GM12878 (cell line): ENCODE measurements around the gene RAB13. TPM values are rescaled to one million over a fixed set of nuclear protein-coding genes. Genes with fewer than 3 reads are reported as not detected.

Source experiments
- EP300 ChIP-seq, 2 experiments: fragments of 150-350 bp in 1 of 2; IDR thresholded peaks; 2 replicates each; pipeline ENCODE4 v1.6.1; 2011 to 2012; ENCODE audit warnings: low read depth in 2 of 2, low read length in 2 of 2, borderline replicate concordance in 1 of 2, improper control_type of control experiment in 1 of 2, inconsistent platforms in 1 of 2; ENCODE audit not compliant: control insufficient read depth in 1 of 2
- SIN3A ChIP-seq: IDR thresholded peaks from 2 replicates; pipeline ENCODE4 v1.6.1; 2012; ENCODE audit warnings: low read depth, low read length, improper control_type of control experiment
- ZNF274 ChIP-seq: IDR thresholded peaks from one replicate; pipeline ENCODE4 v1.8.0; 2011; ENCODE audit not compliant: insufficient read length, insufficient read depth
- polyA plus RNA-seq, 11 experiments: library from polyadenylated mRNA; depleted of rRNA in 4 of 11; unstranded in 6 of 11; stranded (reverse) in 5 of 11; fragments of >200 nt; fragmentation: Nextera tagmentation in 4 of 11; fragmentation: Illumina TruSeq in 1 of 11; extraction: Ambion mirVana in 4 of 11; extraction: Trizol in 1 of 11; gene quantifications; 1 replicate in 1 of 11; 2 replicates in 10 of 11; pipeline versions ENCODE4 v1.2.1 to v1.2.3, GENCODE V29; 2011 to 2016; ENCODE audit warnings: inconsistent platforms in 2 of 11, missing spikeins in 2 of 11, low read depth in 1 of 11
- total RNA-seq, 4 experiments: library from RNA; depleted of rRNA in 3 of 4; stranded (reverse); fragments of >200 nt in 3 of 4; fragmentation: Illumina TruSeq in 1 of 4; extraction: Trizol in 1 of 4; gene quantifications; 2 replicates each; pipeline versions ENCODE4 v1.2.1 to v1.2.3, GENCODE V29; 2013 to 2021
- TF ChIP-seq, protein P1 (sequence below): IDR thresholded peaks from 2 replicates; pipeline ENCODE4 v1.6.1; 2012; ENCODE audit warnings: improper control_type of control experiment, low read depth, low read length; ENCODE audit not compliant: insufficient replicate concordance
- TF ChIP-seq, protein P2 (sequence below): fragments of 450-650 bp; IDR thresholded peaks from 2 replicates; pipeline ENCODE4 v1.6.1; 2017; ENCODE audit warnings: borderline replicate concordance
- TF ChIP-seq, protein P3 (sequence below): IDR thresholded peaks from 2 replicates; pipeline ENCODE4 v1.6.1; 2012; ENCODE audit warnings: mild to moderate bottlenecking, low read depth, low read length

The RAB13 gene
- total and polyA plus RNA-seq, 10 of the 15 experiments (the other 5 are each of a cell fraction or from before 2014, with no cell fraction given) = 0.75 to 30.7 (median 15.9) TPM

DNA sequence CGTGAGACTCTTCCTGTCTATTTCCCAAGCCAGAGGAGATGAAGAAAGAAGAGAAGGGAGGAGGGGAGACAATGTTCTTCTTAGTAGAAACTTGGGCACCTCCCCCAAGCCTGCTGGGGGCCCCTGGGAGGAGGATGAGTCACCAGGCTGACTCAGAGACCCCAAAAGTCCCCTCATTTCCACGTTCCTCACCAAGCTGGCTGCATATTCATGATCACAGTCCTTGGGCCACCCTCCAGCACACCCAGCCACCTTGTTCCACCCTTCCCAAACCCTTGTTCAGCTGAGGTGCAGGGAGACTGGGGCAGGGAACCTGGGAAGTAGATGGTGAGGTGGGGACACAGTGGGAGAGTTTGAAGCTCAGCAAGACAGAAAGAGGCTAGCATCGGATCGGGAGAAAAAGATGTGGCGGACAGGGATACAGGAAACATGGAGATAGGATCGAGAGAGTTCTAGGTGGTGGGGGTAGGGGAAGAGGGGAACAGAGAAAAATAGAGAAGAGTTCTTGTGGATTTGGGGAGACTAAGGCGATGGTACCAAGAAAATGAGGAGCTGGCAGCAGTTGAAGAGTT is 712 bp downstream of the RAB13 start (continued):
- TF ChIP-seq, protein P1, sequence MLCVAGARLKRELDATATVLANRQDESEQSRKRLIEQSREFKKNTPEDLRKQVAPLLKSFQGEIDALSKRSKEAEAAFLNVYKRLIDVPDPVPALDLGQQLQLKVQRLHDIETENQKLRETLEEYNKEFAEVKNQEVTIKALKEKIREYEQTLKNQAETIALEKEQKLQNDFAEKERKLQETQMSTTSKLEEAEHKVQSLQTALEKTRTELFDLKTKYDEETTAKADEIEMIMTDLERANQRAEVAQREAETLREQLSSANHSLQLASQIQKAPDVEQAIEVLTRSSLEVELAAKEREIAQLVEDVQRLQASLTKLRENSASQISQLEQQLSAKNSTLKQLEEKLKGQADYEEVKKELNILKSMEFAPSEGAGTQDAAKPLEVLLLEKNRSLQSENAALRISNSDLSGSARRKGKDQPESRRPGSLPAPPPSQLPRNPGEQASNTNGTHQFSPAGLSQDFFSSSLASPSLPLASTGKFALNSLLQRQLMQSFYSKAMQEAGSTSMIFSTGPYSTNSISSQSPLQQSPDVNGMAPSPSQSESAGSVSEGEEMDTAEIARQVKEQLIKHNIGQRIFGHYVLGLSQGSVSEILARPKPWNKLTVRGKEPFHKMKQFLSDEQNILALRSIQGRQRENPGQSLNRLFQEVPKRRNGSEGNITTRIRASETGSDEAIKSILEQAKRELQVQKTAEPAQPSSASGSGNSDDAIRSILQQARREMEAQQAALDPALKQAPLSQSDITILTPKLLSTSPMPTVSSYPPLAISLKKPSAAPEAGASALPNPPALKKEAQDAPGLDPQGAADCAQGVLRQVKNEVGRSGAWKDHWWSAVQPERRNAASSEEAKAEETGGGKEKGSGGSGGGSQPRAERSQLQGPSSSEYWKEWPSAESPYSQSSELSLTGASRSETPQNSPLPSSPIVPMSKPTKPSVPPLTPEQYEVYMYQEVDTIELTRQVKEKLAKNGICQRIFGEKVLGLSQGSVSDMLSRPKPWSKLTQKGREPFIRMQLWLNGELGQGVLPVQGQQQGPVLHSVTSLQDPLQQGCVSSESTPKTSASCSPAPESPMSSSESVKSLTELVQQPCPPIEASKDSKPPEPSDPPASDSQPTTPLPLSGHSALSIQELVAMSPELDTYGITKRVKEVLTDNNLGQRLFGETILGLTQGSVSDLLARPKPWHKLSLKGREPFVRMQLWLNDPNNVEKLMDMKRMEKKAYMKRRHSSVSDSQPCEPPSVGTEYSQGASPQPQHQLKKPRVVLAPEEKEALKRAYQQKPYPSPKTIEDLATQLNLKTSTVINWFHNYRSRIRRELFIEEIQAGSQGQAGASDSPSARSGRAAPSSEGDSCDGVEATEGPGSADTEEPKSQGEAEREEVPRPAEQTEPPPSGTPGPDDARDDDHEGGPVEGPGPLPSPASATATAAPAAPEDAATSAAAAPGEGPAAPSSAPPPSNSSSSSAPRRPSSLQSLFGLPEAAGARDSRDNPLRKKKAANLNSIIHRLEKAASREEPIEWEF = no peak
- TF ChIP-seq ZNF274 (no peak), EP300 (IDR thresholded peaks at IDR 0.05; ENCODE audit: borderline replicate concordance in 1 of 2, control insufficient read depth in 1 of 2, low read depth in 2 of 2, low read length in 2 of 2) (no peak), SIN3A (no peak)
- TF ChIP-seq, protein P2, sequence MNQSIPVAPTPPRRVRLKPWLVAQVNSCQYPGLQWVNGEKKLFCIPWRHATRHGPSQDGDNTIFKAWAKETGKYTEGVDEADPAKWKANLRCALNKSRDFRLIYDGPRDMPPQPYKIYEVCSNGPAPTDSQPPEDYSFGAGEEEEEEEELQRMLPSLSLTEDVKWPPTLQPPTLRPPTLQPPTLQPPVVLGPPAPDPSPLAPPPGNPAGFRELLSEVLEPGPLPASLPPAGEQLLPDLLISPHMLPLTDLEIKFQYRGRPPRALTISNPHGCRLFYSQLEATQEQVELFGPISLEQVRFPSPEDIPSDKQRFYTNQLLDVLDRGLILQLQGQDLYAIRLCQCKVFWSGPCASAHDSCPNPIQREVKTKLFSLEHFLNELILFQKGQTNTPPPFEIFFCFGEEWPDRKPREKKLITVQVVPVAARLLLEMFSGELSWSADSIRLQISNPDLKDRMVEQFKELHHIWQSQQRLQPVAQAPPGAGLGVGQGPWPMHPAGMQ = no peak
- TF ChIP-seq, protein P3, sequence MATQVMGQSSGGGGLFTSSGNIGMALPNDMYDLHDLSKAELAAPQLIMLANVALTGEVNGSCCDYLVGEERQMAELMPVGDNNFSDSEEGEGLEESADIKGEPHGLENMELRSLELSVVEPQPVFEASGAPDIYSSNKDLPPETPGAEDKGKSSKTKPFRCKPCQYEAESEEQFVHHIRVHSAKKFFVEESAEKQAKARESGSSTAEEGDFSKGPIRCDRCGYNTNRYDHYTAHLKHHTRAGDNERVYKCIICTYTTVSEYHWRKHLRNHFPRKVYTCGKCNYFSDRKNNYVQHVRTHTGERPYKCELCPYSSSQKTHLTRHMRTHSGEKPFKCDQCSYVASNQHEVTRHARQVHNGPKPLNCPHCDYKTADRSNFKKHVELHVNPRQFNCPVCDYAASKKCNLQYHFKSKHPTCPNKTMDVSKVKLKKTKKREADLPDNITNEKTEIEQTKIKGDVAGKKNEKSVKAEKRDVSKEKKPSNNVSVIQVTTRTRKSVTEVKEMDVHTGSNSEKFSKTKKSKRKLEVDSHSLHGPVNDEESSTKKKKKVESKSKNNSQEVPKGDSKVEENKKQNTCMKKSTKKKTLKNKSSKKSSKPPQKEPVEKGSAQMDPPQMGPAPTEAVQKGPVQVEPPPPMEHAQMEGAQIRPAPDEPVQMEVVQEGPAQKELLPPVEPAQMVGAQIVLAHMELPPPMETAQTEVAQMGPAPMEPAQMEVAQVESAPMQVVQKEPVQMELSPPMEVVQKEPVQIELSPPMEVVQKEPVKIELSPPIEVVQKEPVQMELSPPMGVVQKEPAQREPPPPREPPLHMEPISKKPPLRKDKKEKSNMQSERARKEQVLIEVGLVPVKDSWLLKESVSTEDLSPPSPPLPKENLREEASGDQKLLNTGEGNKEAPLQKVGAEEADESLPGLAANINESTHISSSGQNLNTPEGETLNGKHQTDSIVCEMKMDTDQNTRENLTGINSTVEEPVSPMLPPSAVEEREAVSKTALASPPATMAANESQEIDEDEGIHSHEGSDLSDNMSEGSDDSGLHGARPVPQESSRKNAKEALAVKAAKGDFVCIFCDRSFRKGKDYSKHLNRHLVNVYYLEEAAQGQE = no peak
